GM12873 (cell line): ENCODE data around the gene IL22RA2.

Experiments used
- TF ChIP-seq, protein P1 (sequence below): IDR thresholded peaks from 2 replicates; pipeline ENCODE4 v1.5.1; 2012; ENCODE audit warnings: low read depth, mild to moderate bottlenecking, moderate library complexity, low read length, control low read depth; ENCODE audit not compliant: insufficient read depth; ENCODE audit errors: missing control alignments

IL22RA2 gene

DNA sequence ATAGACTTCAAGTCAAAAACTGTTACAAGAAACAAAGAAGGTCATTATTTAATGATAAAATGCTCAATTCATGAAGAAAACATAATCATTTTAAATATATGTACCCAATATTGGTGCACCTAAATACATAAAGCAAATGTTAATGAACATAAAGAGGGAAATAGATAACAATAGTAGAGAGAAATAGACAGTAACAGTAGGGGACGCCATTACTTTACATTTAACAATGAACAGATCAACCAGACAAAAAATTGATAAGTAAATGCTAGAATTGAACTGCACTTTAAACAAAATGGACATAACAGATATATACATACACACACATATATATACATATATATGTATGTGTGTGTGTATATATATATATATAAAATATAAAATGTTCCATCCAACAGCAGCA is 37.4 kb downstream of the IL22RA2 start:
- TF ChIP-seq, protein P1, sequence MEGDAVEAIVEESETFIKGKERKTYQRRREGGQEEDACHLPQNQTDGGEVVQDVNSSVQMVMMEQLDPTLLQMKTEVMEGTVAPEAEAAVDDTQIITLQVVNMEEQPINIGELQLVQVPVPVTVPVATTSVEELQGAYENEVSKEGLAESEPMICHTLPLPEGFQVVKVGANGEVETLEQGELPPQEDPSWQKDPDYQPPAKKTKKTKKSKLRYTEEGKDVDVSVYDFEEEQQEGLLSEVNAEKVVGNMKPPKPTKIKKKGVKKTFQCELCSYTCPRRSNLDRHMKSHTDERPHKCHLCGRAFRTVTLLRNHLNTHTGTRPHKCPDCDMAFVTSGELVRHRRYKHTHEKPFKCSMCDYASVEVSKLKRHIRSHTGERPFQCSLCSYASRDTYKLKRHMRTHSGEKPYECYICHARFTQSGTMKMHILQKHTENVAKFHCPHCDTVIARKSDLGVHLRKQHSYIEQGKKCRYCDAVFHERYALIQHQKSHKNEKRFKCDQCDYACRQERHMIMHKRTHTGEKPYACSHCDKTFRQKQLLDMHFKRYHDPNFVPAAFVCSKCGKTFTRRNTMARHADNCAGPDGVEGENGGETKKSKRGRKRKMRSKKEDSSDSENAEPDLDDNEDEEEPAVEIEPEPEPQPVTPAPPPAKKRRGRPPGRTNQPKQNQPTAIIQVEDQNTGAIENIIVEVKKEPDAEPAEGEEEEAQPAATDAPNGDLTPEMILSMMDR: no peak

DNA sequence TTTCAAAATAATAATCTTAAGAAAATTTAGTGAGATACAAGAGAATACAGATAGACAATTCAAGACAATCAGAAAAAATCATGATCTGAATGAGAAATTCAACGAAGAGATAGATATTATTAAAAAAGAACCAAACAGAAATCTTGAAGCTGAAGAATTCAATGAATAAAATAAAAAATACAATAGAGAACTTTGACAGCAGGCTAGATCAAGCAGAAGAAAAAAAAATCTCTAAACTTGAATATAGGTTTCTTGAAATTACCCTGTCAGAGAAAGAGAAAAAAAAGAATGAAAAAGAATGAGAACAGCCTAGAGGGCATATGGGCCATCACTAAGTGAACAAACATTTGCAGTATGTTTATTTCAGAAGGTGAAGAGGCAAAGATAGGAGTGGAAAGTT is 39.0 kb downstream of the IL22RA2 start:
- TF ChIP-seq, protein P1: no peak

DNA sequence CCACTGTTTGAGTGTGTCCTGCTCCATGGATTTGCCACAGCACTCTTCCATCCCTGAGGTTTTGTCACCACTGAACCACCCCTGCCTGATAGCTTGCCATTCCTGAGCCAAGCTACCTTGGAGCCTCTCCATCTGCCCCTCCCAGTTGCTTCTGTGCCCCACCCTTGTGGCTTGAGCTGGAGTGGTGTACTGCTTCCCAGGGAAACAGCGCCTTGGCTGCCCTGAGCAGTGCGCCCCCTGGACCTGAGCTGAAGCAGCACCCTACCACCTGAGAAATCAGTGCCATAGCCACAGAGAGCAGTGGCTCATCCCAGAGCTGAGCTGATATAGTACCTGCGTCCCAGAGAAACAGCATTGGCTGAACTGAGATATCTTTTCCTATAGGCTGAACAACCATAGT is 40.3 kb downstream of the IL22RA2 start:
- TF ChIP-seq, protein P1: no peak

DNA sequence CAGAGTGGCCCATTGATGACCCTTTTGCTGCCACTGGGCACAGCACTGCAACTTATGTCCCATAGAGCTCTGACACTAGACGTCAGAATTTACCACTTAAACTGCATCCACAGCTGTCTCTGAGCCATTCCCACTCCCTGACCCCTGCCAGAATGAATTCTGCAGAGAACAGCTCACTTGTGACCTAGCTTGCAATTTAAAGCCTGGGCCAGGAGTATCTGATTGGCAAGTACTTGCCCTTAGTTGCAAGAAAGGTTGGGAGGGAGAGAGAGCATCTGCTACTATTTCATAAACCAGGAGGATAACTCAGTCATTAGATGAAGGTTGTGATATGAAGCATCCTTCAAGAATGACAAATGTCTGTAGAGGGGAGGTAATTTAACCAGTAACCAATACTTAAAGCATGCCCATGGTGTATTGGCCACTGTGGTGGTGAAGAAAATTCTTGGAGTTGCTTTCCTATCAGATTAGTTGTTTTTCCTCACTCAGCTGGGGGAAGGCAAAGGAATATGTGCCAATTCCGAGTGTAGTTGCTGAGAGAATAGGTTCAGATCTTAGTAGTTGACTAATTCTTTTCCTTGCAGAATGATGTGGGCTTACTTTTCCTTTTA is 46.5 kb downstream of the IL22RA2 start:
- TF ChIP-seq, protein P1: no peak

DNA sequence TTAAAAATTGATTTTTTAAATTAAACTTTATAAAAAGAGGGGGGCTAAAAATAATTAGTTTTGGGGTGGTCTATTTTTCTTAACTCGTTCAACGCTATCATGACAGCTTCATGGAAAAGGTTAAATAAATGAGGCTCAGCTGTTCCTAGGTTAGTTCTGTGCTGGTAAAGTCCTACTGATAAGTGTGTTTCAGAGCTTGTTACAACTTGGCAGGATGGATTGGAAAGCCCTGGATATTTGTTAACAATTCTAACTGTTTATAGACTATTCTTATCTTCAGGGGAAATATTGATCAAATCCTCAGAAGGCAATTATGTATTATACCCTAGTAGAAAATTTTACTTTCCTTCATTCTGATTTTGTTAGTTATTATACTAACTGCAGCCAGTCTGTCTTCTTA is 50.4 kb downstream of the IL22RA2 start:
- TF ChIP-seq, protein P1: no peak

DNA sequence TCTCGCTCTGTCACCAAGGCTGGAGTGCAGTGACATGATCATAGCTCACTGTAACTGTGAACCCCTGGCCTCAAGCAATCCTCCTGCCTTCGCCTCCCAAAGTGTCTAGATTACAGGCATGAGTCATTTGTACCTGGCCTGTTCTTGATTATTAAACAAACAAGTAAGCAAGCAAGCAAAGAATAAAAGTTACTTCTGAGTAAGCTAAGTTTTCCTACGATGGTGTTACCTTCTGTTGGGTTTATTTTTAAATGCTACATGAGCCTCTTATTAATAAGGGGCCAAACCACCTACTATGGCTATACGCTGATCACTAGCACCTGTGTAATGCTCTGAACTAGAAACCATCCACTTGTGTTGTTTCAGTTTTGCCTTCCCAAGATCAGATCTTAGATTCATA is 50.8 kb downstream of the IL22RA2 start:
- TF ChIP-seq, protein P1: no peak

DNA sequence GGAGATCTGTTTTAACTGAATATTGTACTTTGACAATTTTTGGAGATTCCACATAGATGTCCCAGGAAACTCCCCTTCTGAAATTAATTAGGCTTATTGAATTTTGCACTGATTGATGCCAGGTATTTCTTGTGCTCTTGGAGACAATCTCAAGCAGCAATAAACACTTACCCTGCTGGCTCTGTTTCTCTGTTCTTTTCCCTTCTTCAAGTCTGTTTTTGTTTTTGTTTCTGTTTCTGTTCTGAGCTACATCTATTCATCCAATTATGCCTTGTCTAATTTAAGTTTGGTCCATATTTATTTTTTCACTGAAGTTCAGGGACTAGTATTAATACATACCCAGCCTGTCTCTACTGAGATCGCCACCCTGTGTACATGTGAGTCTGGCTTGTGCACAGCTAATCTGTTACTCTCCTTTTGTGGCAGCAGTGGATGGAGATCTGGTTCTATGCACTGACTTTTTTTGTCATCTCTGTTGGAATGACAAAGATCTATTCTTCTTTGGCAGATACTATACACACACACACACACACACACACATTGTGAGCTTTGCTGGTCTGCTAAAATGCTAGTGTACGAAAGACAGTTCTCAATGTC is 51.9 kb downstream of the IL22RA2 start:
- TF ChIP-seq, protein P1: peak; percentile 13

DNA sequence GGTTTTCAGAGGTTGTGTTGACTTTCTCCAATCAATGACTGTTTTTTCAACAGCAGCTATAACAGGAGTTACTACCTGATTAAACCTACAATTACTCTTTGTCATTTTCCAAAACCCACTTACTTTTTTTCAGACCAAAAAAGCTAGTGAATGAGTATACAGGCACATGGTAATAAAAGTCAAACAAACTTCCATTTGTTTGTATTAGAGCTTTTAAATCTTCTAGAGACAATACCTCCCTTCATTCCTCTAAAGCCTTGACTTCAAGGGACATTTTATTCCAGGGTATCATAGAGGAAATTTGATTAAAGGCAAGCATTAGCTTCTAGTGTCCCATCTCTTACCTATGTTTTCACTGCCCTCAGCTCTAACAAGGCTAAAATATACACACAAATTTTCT is 52.7 kb downstream of the IL22RA2 start:
- TF ChIP-seq, protein P1: no peak
